ENCODE results near the gene PAK6.

Gene PAK6

GRCh38 chr15:40276927-40277326 is 38.1 kb downstream of the PAK6 start:
- DNase-seq (ENCODE audit: low spot score): no peak

- no peak for DNase-seq (ENCODE audit: low spot score)
These were observed 38.6 kb downstream of the PAK6 start for GRCh38 chr15:40277471-40277870.

- DNase-seq (ENCODE audit: low spot score): no peak
These were observed 39.2 kb downstream of the PAK6 start for GRCh38 chr15:40278026-40278425.

GRCh38 chr15:40279437-40280141 is 40.7 kb downstream of the PAK6 start:
- peak; percentile 56 for DNase-seq (ENCODE audit: low spot score)

GRCh38 chr15:40280260-40281056 is 41.6 kb downstream of the PAK6 start:
- DNase-seq (ENCODE audit: low spot score): no peak

- DNase-seq (ENCODE audit: low spot score): no peak
These were observed 42.4 kb downstream of the PAK6 start for GRCh38 chr15:40281057-40281800.

- no peak for DNase-seq (ENCODE audit: low spot score)
These were observed 42.9 kb downstream of the PAK6 start for GRCh38 chr15:40281801-40282146.

GRCh38 chr15:40282147-40282868 is 43.4 kb downstream of the PAK6 start:
- peak; percentile 28 for DNase-seq (ENCODE audit: low spot score)

- no peak for DNase-seq (ENCODE audit: low spot score)
These were observed 44.2 kb downstream of the PAK6 start, which contains the start of gene ANKRD63 for GRCh38 chr15:40282869-40283614. ANKRD63 (minus strand) TSS chr15:40283064; CDS start chr15:40282586, 478 bp downstream.

GRCh38 chr15:40283615-40284300 is 44.9 kb downstream of the PAK6 start:
- no peak for DNase-seq (ENCODE audit: low spot score)

GRCh38 chr15:40285151-40285550 is 46.3 kb downstream of the PAK6 start:
- no peak for DNase-seq (ENCODE audit: low spot score)

GRCh38 chr15:40285554-40286011 is 46.7 kb downstream of the PAK6 start:
- no peak for DNase-seq (ENCODE audit: low spot score)

GRCh38 chr15:40286061-40286532 is 47.2 kb downstream of the PAK6 start:
- no peak for DNase-seq (ENCODE audit: low spot score)

- no peak for DNase-seq (ENCODE audit: low spot score)
These were observed 47.9 kb downstream of the PAK6 start for GRCh38 chr15:40286794-40287193.

- DNase-seq (ENCODE audit: low spot score): no peak
These were observed 48.6 kb downstream of the PAK6 start for GRCh38 chr15:40287505-40287904.

- no peak for DNase-seq (ENCODE audit: low spot score)
These were observed 49.1 kb downstream of the PAK6 start for GRCh38 chr15:40287968-40288367.

- DNase-seq (ENCODE audit: low spot score): no peak
These were observed 50.4 kb downstream of the PAK6 start for GRCh38 chr15:40289140-40289775.

GRCh38 chr15:40290545-40290917 is 51.7 kb downstream of the PAK6 start:
- DNase-seq (ENCODE audit: low spot score): no peak

GRCh38 chr15:40290918-40291574 is 52.2 kb downstream of the PAK6 start:
- DNase-seq (ENCODE audit: low spot score): peak; percentile 46

GRCh38 chr15:40292246-40292645 is 53.4 kb downstream of the PAK6 start:
- DNase-seq (ENCODE audit: low spot score): no peak

Measured in RKO (cell line).